HG03565 (cell line): Measurements from ENCODE around the gene GOLIM4.
"Not testable (repeated sequence)": the region's sequence is repeated elsewhere in the genome, so short reads cannot be mapped to it uniquely, and the experiment has no call there.

Source experiments
- ATAC-seq: cut with Tn5 transposase; IDR thresholded peaks from one replicate; pipeline ENCODE4 v1.9.1; 2021; ENCODE audit warnings: mild to moderate bottlenecking, moderate library complexity; ENCODE audit not compliant: unreplicated experiment

GOLIM4 gene

GRCh38 chr3:168080499-168081170 lies 15.1 kb downstream of the GOLIM4 start:
- no peak for ATAC-seq

- no peak for ATAC-seq
These were observed 15.7 kb downstream of the GOLIM4 start for GRCh38 chr3:168080022-168080421.

GRCh38 chr3:168077091-168077490 lies 18.6 kb downstream of the GOLIM4 start:
- ATAC-seq, result no peak

GRCh38 chr3:168073842-168074605 lies 21.7 kb downstream of the GOLIM4 start:
- ATAC-seq, result no peak

GRCh38 chr3:168072323-168072650 lies 23.4 kb downstream of the GOLIM4 start:
- ATAC-seq, result no peak

GRCh38 chr3:168071591-168072322 lies 24.0 kb downstream of the GOLIM4 start:
- no peak for ATAC-seq

GRCh38 chr3:168070919-168071318 lies 24.8 kb downstream of the GOLIM4 start:
- no peak for ATAC-seq

- no peak for ATAC-seq
These were observed 27.4 kb downstream of the GOLIM4 start for GRCh38 chr3:168068346-168068745.

GRCh38 chr3:168066882-168067281 lies 28.8 kb downstream of the GOLIM4 start:
- no peak for ATAC-seq

GRCh38 chr3:168065569-168065968 lies 30.2 kb downstream of the GOLIM4 start:
- ATAC-seq, result no peak

GRCh38 chr3:168063122-168063521 lies 32.6 kb downstream of the GOLIM4 start:
- no peak for ATAC-seq

GRCh38 chr3:168062679-168063078 lies 33.0 kb downstream of the GOLIM4 start:
- no peak for ATAC-seq

- ATAC-seq, result peak; percentile 95
These were observed 34.3 kb downstream of the GOLIM4 start for GRCh38 chr3:168061332-168061996.

GRCh38 chr3:168060317-168060716 lies 35.4 kb downstream of the GOLIM4 start:
- ATAC-seq, result no peak

GRCh38 chr3:168058481-168058880 lies 37.2 kb downstream of the GOLIM4 start:
- ATAC-seq, result no peak

GRCh38 chr3:168056398-168057230 lies 39.1 kb downstream of the GOLIM4 start:
- ATAC-seq, result not testable (repeated sequence)

- ATAC-seq, result no peak
These were observed 41.3 kb downstream of the GOLIM4 start for GRCh38 chr3:168054447-168054846.

- ATAC-seq, result no peak
These were observed 42.6 kb downstream of the GOLIM4 start for GRCh38 chr3:168053115-168053514.

GRCh38 chr3:168052515-168052914 lies 43.2 kb downstream of the GOLIM4 start:
- no peak for ATAC-seq
